ENCODE results near the gene IGF2BP2.

- TF ChIP-seq EP300 (IDR thresholded peaks at IDR 0.05) (no peak), POLR2AphosphoS5 (IDR thresholded peaks at IDR 0.05) (no peak), CTCF (IDR thresholded peaks at IDR 0.05) (no peak)
Measured at GRCh38 chr3:185739264-185739701, 85.6 kb downstream of the IGF2BP2 start.
